ENCODE measurements around the gene SLC12A8.

The SLC12A8 gene

GRCh38 chr3:125137358-125138033 lies 75.1 kb downstream of the SLC12A8 start:
- DNase-seq (ENCODE audit: low read depth in 2 of 2) = no peak

GRCh38 chr3:125136966-125137357 lies 75.6 kb downstream of the SLC12A8 start:
- DNase-seq (ENCODE audit: low read depth in 2 of 2) = no peak

- no peak for DNase-seq (ENCODE audit: low read depth in 2 of 2)
These were observed 76.0 kb downstream of the SLC12A8 start for GRCh38 chr3:125136515-125136914.

GRCh38 chr3:125134952-125135351 lies 77.6 kb downstream of the SLC12A8 start:
- no peak for DNase-seq (ENCODE audit: low read depth in 2 of 2)

GRCh38 chr3:125132815-125133214 lies 79.7 kb downstream of the SLC12A8 start:
- no peak for DNase-seq (ENCODE audit: low read depth in 2 of 2)

GRCh38 chr3:125129512-125129997 lies 83.0 kb downstream of the SLC12A8 start:
- peak; percentile 99 to 100 for DNase-seq (ENCODE audit: low read depth in 2 of 2)

GRCh38 chr3:125128861-125129501 lies 83.6 kb downstream of the SLC12A8 start:
- peak; percentile 95 for DNase-seq (ENCODE audit: low read depth in 2 of 2)

GRCh38 chr3:125126323-125126722 lies 86.2 kb downstream of the SLC12A8 start:
- DNase-seq (ENCODE audit: low read depth in 2 of 2) = no peak

GRCh38 chr3:125125821-125126245 lies 86.7 kb downstream of the SLC12A8 start:
- peak; percentile 99 for DNase-seq (ENCODE audit: low read depth in 2 of 2)

GRCh38 chr3:125123451-125124305 lies 88.9 kb downstream of the SLC12A8 start:
- no peak for DNase-seq (ENCODE audit: low read depth in 2 of 2)

GRCh38 chr3:125121246-125122010 lies 91.1 kb downstream of the SLC12A8 start:
- no peak for DNase-seq (ENCODE audit: low read depth in 2 of 2)

GRCh38 chr3:125120379-125121122 lies 92.0 kb downstream of the SLC12A8 start:
- no peak for DNase-seq (ENCODE audit: low read depth in 2 of 2)

- no peak for DNase-seq (ENCODE audit: low read depth in 2 of 2)
These were observed 92.7 kb downstream of the SLC12A8 start for GRCh38 chr3:125119752-125120378.

GRCh38 chr3:125118600-125118999 lies 93.9 kb downstream of the SLC12A8 start:
- no peak for DNase-seq (ENCODE audit: low read depth in 2 of 2)

- DNase-seq (ENCODE audit: low read depth in 2 of 2) = no peak
These were observed 94.8 kb downstream of the SLC12A8 start for GRCh38 chr3:125117631-125118191.

- DNase-seq (ENCODE audit: low read depth in 2 of 2) = peak in 1 of 2 experiments; percentile 55
These were observed 96.1 kb downstream of the SLC12A8 start for GRCh38 chr3:125116311-125117080.

GRCh38 chr3:125115640-125116039 lies 96.9 kb downstream of the SLC12A8 start:
- no peak for DNase-seq (ENCODE audit: low read depth in 2 of 2)

GRCh38 chr3:125112981-125113380 lies 99.6 kb downstream of the SLC12A8 start:
- no peak for DNase-seq (ENCODE audit: low read depth in 2 of 2)

GRCh38 chr3:125110876-125111480 lies 101.6 kb downstream of the SLC12A8 start:
- DNase-seq (ENCODE audit: low read depth in 2 of 2) = no peak

Measured in fibroblast of skin of left biceps (primary cell).